Measurements from ENCODE around the gene PRKCA.

The PRKCA gene

DNA sequence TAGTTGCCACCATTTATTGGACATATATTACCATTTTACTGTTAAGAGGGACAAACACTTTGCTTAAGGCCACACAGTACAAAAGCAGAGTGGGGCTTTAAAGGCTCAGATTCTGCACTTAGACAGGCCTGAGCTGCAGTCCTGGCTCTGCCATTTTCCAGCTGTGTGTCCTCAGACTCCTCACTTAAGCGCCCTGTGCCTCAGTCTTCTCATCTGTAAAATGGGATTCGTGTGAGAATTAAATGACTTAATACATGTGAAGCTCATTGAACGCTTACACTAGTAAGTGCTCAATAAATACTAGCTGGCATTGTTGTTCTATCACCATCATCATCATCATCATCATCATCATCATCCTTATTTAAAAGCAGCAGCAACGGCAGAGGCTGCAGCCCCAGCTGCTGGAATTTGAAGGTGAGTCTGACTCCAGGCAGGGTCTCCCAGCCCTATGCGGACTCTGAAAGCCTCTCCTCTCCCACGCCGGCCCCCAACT is 532.1 kb downstream of the PRKCA start:
- TF ChIP-seq, protein P1, sequence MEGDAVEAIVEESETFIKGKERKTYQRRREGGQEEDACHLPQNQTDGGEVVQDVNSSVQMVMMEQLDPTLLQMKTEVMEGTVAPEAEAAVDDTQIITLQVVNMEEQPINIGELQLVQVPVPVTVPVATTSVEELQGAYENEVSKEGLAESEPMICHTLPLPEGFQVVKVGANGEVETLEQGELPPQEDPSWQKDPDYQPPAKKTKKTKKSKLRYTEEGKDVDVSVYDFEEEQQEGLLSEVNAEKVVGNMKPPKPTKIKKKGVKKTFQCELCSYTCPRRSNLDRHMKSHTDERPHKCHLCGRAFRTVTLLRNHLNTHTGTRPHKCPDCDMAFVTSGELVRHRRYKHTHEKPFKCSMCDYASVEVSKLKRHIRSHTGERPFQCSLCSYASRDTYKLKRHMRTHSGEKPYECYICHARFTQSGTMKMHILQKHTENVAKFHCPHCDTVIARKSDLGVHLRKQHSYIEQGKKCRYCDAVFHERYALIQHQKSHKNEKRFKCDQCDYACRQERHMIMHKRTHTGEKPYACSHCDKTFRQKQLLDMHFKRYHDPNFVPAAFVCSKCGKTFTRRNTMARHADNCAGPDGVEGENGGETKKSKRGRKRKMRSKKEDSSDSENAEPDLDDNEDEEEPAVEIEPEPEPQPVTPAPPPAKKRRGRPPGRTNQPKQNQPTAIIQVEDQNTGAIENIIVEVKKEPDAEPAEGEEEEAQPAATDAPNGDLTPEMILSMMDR (IDR thresholded peaks at IDR 0.05; ENCODE audit: low read depth, low read length, missing control alignments) = no peak

GRCh38 chr17:66834919-66835454 is 532.6 kb downstream of the PRKCA start, which contains the start of gene CACNG5:
TSS of gene CACNG5 (plus strand) at chr17:66835117. CDS start at chr17:66877333, 42,216 bp downstream.
- TF ChIP-seq, protein P1 (IDR thresholded peaks at IDR 0.05; ENCODE audit: low read depth, low read length, missing control alignments) = no peak
- no peak for DNase-seq (ENCODE audit: low read depth)
- H3K4me3 ChIP-seq (ENCODE audit: low read depth, low read length) = no peak within 1 kb of the TSS

More for the DNA sequence above, 532.1 kb downstream of the PRKCA start:
- no peak for DNase-seq (ENCODE audit: low read depth)
- H3K4me3 ChIP-seq (ENCODE audit: low read depth, low read length) = no peak overlapping the region

GRCh38 chr17:66835476-66835875 is 533.1 kb downstream of the PRKCA start:
- no peak for DNase-seq (ENCODE audit: low read depth)
- no peak overlapping the region for H3K4me3 ChIP-seq (ENCODE audit: low read depth, low read length)
- TF ChIP-seq, protein P1 (IDR thresholded peaks at IDR 0.05; ENCODE audit: low read depth, low read length, missing control alignments) = no peak

GRCh38 chr17:66836063-66837005 is 533.9 kb downstream of the PRKCA start:
- H3K4me3 ChIP-seq (ENCODE audit: low read depth, low read length) = no peak overlapping the region
- DNase-seq (ENCODE audit: low read depth) = no peak
- TF ChIP-seq, protein P1 (IDR thresholded peaks at IDR 0.05; ENCODE audit: low read depth, low read length, missing control alignments) = no peak

DNA sequence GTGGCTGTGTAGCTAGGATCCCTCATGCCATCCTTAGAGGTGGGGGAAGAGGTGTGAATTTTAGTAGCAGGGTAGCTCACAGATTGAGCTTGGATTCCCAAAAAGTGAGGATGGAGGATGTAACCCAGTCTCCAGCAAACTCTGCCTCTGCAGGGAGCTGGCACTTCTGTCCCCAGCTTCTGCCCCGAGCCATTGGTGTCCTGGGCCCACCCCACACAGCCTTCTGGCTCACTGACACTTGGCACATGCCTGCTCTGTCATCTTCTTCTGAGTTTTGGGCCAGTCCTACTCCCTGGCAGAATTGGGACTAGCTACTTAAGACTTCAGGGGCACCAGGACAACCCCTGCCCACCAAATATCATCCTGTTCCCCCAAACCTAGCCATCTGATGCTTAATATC is 534.8 kb downstream of the PRKCA start:
- no peak overlapping the region for H3K4me3 ChIP-seq (ENCODE audit: low read depth, low read length)
- no peak for DNase-seq (ENCODE audit: low read depth)
- TF ChIP-seq, protein P1 (IDR thresholded peaks at IDR 0.05; ENCODE audit: low read depth, low read length, missing control alignments) = no peak

- no peak for DNase-seq (ENCODE audit: low read depth)
These were observed 535.7 kb downstream of the PRKCA start for GRCh38 chr17:66837885-66838665.

More at GRCh38 chr17:66837885-66838665, 535.7 kb downstream of the PRKCA start:
- TF ChIP-seq, protein P1 (IDR thresholded peaks at IDR 0.05; ENCODE audit: low read depth, low read length, missing control alignments) = no peak
- H3K4me3 ChIP-seq (ENCODE audit: low read depth, low read length) = no peak overlapping the region

All from GM12864 (cell line).